T-helper 1 cell treated with Interleukin-12 subunit alpha and Interleukin-12 subunit beta and Interleukin-4 antibody, amounts not matched to agents 30 ng/mL and 1 ng/mL, for 36 hours (primary cell): Measurements from ENCODE around the gene RPAP3. TPM values are rescaled to one million over a fixed set of nuclear protein-coding genes. Genes with fewer than 3 reads are reported as not detected.

Experiments
- intact Hi-C: fragments of 100-400 bp; cut with micrococcal nuclease; formaldehyde crosslinking; loops from one replicate; pipeline ENCODE4 v1.15.1; 2024
- total RNA-seq: library from RNA; stranded (reverse); gene quantifications from 2 replicates; pipeline ENCODE4 v1.2.3, GENCODE V29; 2022

Gene RPAP3
- total RNA-seq, 1 donor from 2014 or later = 44.8 TPM

DNA sequence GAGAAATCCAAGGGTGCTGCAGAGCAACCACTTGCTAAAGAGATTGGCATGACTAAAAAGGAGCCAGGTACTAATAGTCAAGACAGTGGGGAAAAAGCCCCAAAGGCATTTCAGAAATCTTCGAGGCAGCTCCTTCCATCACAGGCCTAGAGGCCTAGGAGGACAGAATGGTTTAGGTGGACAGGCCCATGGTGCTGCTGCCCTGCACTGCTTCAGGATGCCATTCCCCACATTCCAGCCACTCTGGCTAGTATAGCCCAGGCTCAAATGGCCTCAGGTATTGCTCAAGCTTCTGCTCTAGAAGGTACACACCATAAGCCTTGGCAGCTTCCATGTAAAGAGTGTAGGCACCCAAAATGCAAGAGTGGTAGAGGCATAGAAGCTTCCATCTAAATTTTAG, 92.9 kb downstream of the RPAP3 start:
- intact Hi-C loops = no loop called here

DNA sequence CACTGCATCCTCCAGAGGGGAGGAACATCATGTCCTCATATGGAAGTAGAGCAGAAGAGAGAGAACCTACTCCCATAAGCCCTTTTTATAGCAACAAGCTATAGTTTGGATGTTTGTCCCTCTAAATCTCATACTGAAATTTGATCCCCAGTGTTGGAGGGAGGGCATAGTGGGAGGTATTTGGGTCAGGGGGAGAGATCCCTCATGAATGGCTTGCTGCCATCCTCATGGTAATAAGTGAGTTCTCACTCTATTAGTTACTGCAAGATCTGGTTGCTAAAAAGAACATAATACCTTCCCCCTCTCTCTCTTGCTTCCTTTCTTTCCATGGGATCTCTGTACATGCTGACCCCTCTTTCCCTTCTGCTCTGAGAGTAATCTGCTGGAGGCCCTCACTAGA, 93.9 kb downstream of the RPAP3 start:
- intact Hi-C loops = no loop called here

Other genes with a start within 250 kb of the RPAP3 start
- gene ENDOU, start 19.5 kb upstream of the RPAP3 start, total RNA-seq = not detected in 2 replicates
- 0.56 and 1.1 TPM in 2 replicates for gene RAPGEF3, start 52.9 kb upstream of the RPAP3 start, total RNA-seq
- 10.5 and 10.7 TPM in 2 replicates for gene SLC48A1, start 67.2 kb upstream of the RPAP3 start, total RNA-seq
- 214 and 220 TPM in 2 replicates for gene HDAC7, start 113.9 kb upstream of the RPAP3 start, total RNA-seq
- 103 and 105 TPM in 2 replicates for gene VDR, start 199.0 kb upstream of the RPAP3 start, total RNA-seq